H9 (cell line): Measurements from ENCODE around the gene DMBT1. TPM values are rescaled to one million over a fixed set of nuclear protein-coding genes. Genes with fewer than 3 reads are reported as not detected.

ENCODE experiments used
- DNase-seq: peaks from one replicate; pipeline ENCODE4 v3.0.0-alpha.2; 2017
- H2AFZ ChIP-seq: one replicate; pipeline ENCODE4 v1.6.1; 2013; ENCODE audit warnings: mild to moderate bottlenecking, low read length, control low read depth, moderate library complexity
- H2AK5ac ChIP-seq: 2 replicates; pipeline ENCODE4 v1.6.1; 2013; ENCODE audit warnings: low read length, control low read depth, mixed read lengths; ENCODE audit not compliant: insufficient read length
- H2BK120ac ChIP-seq: one replicate; pipeline ENCODE4 v1.6.1; 2013; ENCODE audit warnings: low read depth, mild to moderate bottlenecking, low read length, control low read depth, inconsistent platforms; ENCODE audit not compliant: poor library complexity, severe bottlenecking
- H2BK12ac ChIP-seq: 2 replicates; pipeline ENCODE4 v1.6.1; 2013; ENCODE audit warnings: low read length, control low read depth, mixed read lengths, low read depth; ENCODE audit not compliant: insufficient read length
- H2BK15ac ChIP-seq: 2 replicates; pipeline ENCODE4 v1.6.1; 2013; ENCODE audit warnings: low read depth, low read length, control low read depth
- H2BK20ac ChIP-seq: one replicate; pipeline ENCODE4 v1.6.1; 2013; ENCODE audit warnings: low read depth, mild to moderate bottlenecking, low read length, control low read depth, inconsistent platforms; ENCODE audit not compliant: poor library complexity, severe bottlenecking
- H2BK5ac ChIP-seq: 2 replicates; pipeline ENCODE4 v1.6.1; 2013; ENCODE audit warnings: low read length, control low read depth, mixed read lengths; ENCODE audit not compliant: insufficient read length
- H3K14ac ChIP-seq: 2 replicates; pipeline ENCODE4 v1.6.1; 2013; ENCODE audit warnings: low read length, control low read depth; ENCODE audit not compliant: insufficient read depth
- H3K18ac ChIP-seq: 2 replicates; pipeline ENCODE4 v1.6.1; 2013; ENCODE audit warnings: low read depth, mild to moderate bottlenecking, mixed read lengths, low read length, control low read depth; ENCODE audit not compliant: insufficient read length
- H3K23ac ChIP-seq: 2 replicates; pipeline ENCODE4 v1.6.1; 2013; ENCODE audit warnings: low read length, control low read depth, mixed read lengths, low read depth; ENCODE audit not compliant: insufficient read length
- H3K23me2 ChIP-seq: 2 replicates; pipeline ENCODE4 v1.6.1; 2013; ENCODE audit warnings: low read depth, mild to moderate bottlenecking, mixed read lengths, low read length, control low read depth; ENCODE audit not compliant: insufficient read length, poor library complexity, severe bottlenecking
- H3K27ac ChIP-seq: 2 replicates; pipeline ENCODE4 v1.5.1; 2013; ENCODE audit warnings: low read length, control low read depth, mixed read lengths, low read depth; ENCODE audit not compliant: insufficient read length
- H3K27me3 ChIP-seq: 2 replicates; pipeline ENCODE4 v1.6.1; 2013; ENCODE audit warnings: low read length, control low read depth, inconsistent platforms; ENCODE audit not compliant: insufficient read depth
- H3K4ac ChIP-seq: 2 replicates; pipeline ENCODE4 v1.6.1; 2013; ENCODE audit warnings: low read depth, mild to moderate bottlenecking, control low read depth, inconsistent platforms, low read length, moderate library complexity
- H3K4me1 ChIP-seq: 2 replicates; pipeline ENCODE4 v1.6.1; 2013; ENCODE audit warnings: low read length, control low read depth, inconsistent platforms; ENCODE audit not compliant: insufficient read depth
- H3K4me2 ChIP-seq: 2 replicates; pipeline ENCODE4 v1.6.1; 2013; ENCODE audit warnings: low read length, control low read depth, mixed read lengths; ENCODE audit not compliant: insufficient read length, insufficient read depth
- H3K56ac ChIP-seq: 2 replicates; pipeline ENCODE4 v1.6.1; 2013; ENCODE audit warnings: low read depth, mild to moderate bottlenecking, mixed read lengths, low read length, control low read depth; ENCODE audit not compliant: insufficient read length
- H3K79me1 ChIP-seq: 2 replicates; pipeline ENCODE4 v1.6.1; 2013; ENCODE audit warnings: low read depth, mild to moderate bottlenecking, moderate library complexity, low read length, control low read depth, inconsistent platforms; ENCODE audit not compliant: insufficient read depth, poor library complexity, severe bottlenecking
- H3K79me2 ChIP-seq: 2 replicates; pipeline ENCODE4 v1.6.1; 2013; ENCODE audit warnings: low read length, control low read depth, inconsistent platforms; ENCODE audit not compliant: insufficient read depth
- H3K9ac ChIP-seq: 2 replicates; pipeline ENCODE4 v1.6.1; 2013; ENCODE audit warnings: low read length, control low read depth, mixed read lengths; ENCODE audit not compliant: insufficient read length; ENCODE audit errors: extremely low read depth
- H3K9me3 ChIP-seq: one replicate; pipeline ENCODE4 v1.6.1; 2013; ENCODE audit warnings: low read depth, low read length, inconsistent platforms; ENCODE audit not compliant: control insufficient read depth
- H3T11ph ChIP-seq: one replicate; pipeline ENCODE4 v1.6.1; 2013; ENCODE audit warnings: mild to moderate bottlenecking, low read length, control low read depth, inconsistent platforms
- H4K20me1 ChIP-seq: one replicate; pipeline ENCODE4 v1.6.1; 2013; ENCODE audit not compliant: control insufficient read depth, insufficient read length, insufficient read depth
- H4K5ac ChIP-seq: 2 replicates; pipeline ENCODE4 v1.6.1; 2013; ENCODE audit warnings: low read depth, mild to moderate bottlenecking, mixed read lengths, low read length, control low read depth; ENCODE audit not compliant: insufficient read length
- H4K8ac ChIP-seq: replicated peaks from 2 replicates; pipeline ENCODE4 v1.6.1; 2013; ENCODE audit warnings: low read length, control low read depth, mixed read lengths, low read depth; ENCODE audit not compliant: insufficient read length
- H4K91ac ChIP-seq: 2 replicates; pipeline ENCODE4 v1.6.1; 2013; ENCODE audit warnings: low read depth, mild to moderate bottlenecking, moderate library complexity, mixed read lengths, low read length, control low read depth; ENCODE audit not compliant: insufficient read length
- H3K27ac Mint-ChIP-seq, 3 experiments: 2 replicates in 2 of 3; 3 replicates in 1 of 3; pipeline ENCODE4 v1.8.0; 2020 to 2021; ENCODE audit warnings: mixed read lengths in 3 of 3, mild to moderate bottlenecking in 1 of 3, moderate library complexity in 1 of 3
- H3K27me3 Mint-ChIP-seq: 2 replicates; pipeline ENCODE4 v1.8.0; 2021; ENCODE audit warnings: low read depth, mild to moderate bottlenecking, moderate library complexity, mixed read lengths
- H3K36me3 Mint-ChIP-seq, 3 experiments: 2 replicates in 2 of 3; 3 replicates in 1 of 3; pipeline ENCODE4 v1.8.0; 2020 to 2021; ENCODE audit warnings: low read depth in 3 of 3, mixed read lengths in 3 of 3; ENCODE audit not compliant: insufficient read depth in 1 of 3
- H3K4me1 Mint-ChIP-seq, 2 experiments: 2 replicates each; pipeline ENCODE4 v1.8.0; 2020; ENCODE audit warnings: mixed read lengths in 2 of 2
- H3K4me3 Mint-ChIP-seq, 2 experiments: 2 replicates in 1 of 2; 3 replicates in 1 of 2; pipeline ENCODE4 v1.8.0; 2020 to 2021; ENCODE audit warnings: mild to moderate bottlenecking in 2 of 2, mixed read lengths in 2 of 2, moderate library complexity in 1 of 2
- H3K9me3 Mint-ChIP-seq, 2 experiments: 2 replicates in 1 of 2; 3 replicates in 1 of 2; pipeline ENCODE4 v1.8.0; 2020; ENCODE audit warnings: mild to moderate bottlenecking in 2 of 2, mixed read lengths in 2 of 2, moderate library complexity in 1 of 2
- WGBS: extraction: QIAGEN DNeasy Blood & Tissue Kit; methylation state at CpG from one replicate; pipeline ENCODE4 v1.1.7; 2013; ENCODE audit warnings: missing lambda C conversion rate, low lambda C conversion rate, mixed read lengths; ENCODE audit not compliant: insufficient read length; ENCODE audit errors: extremely low coverage; 5-methylcytosine and 5-hydroxymethylcytosine counted together
- total RNA-seq: library from RNA; stranded (reverse); gene quantifications from 2 replicates; pipeline ENCODE4 v1.2.1, GENCODE V29; 2021
- TF ChIP-seq, protein P1 (sequence below): fragments of 200-600 bp; sonication (generic); conservative IDR thresholded peaks from 3 replicates; pipeline ENCODE4 v1.8.0; 2021; ENCODE audit warnings: antibody characterized with exemption, mild to moderate bottlenecking

DMBT1 gene
- total RNA-seq, 1 experiment from 2014 or later, result 0.04 TPM

DNA sequence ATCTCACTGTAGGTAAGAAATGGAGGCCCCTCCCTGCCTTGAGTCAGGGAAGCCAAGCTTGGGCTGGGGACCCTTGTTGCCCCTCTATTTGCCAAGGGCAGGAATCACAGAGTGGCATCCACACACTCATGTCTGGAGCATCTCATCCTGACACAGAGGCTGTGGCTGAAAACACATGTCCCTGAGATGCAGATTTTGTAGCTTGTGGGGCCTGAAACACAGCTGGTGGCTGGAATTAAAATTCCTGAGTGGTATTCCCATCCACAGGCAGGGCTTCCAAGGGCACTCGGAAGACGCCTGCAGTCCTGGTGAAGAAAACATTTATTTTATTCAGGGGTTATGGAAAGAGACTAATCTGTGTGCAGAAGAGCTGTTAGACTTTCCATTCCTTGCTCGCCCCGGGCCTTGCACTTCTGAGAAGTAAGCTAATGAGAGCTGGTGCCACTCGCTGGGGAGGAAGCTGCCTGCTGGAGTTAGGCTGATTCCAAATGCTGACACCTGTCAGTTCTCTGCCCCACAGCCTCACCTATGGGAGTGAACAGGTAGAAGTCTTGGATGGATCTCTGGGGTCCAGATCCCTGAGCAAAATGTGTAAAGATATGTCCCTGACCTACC is 103.1 kb downstream of the DMBT1 start:
- 0 out of 2 replicates have a peak, but pooled peaks cover 7% of the 10 kb centered on the region for H3K27me3 Mint-ChIP-seq

More for the DNA sequence above, 103.1 kb downstream of the DMBT1 start:
- Histone ChIP-seq H2BK15ac (no peak overlapping the region), H3K9me3 (no peaks in the 10 kb centered on the region), H3K79me1 (no peaks in the 10 kb centered on the region), H3K23me2 (no peaks in the 10 kb centered on the region), H2AFZ (no peak overlapping the region), H3K27ac (no peak overlapping the region), H3K4ac (no peak overlapping the region), H2BK20ac (no peak overlapping the region), H3K27me3 (no peaks in the 10 kb centered on the region), H3K4me1 (peaks cover 3% of the 10 kb centered on the region; the same call in 1 of the 2 replicates), H3K79me2 (no peaks in the 10 kb centered on the region), H2AK5ac (no peak overlapping the region), H3T11ph (no peak overlapping the region), H3K4me2 (no peak overlapping the region), H2BK120ac (no peak overlapping the region), H4K8ac (no peak overlapping the region), H4K5ac (no peak overlapping the region), H2BK5ac (no peak overlapping the region), H2BK12ac (no peak overlapping the region), H4K20me1 (no peaks in the 10 kb centered on the region), H4K91ac (no peak overlapping the region), H3K14ac (no peak overlapping the region), H3K56ac (no peak overlapping the region), H3K9ac (no peak overlapping the region), H3K18ac (no peak overlapping the region), H3K23ac (no peak overlapping the region)
- Mint-ChIP-seq H3K36me3 (no peaks in the 10 kb centered on the region), H3K9me3 (no peaks in the 10 kb centered on the region), H3K4me1 (peaks cover 2 to 8% of the 10 kb centered on the region in 2 experiments; a peak in 3 of 4 replicates), H3K4me3 (no peak overlapping the region), H3K27ac (no peak overlapping the region; a peak in 1 of 7 replicates)
- no CpG with 5 or more reads among the region's 5 CpGs for WGBS
- TF ChIP-seq, protein P1, sequence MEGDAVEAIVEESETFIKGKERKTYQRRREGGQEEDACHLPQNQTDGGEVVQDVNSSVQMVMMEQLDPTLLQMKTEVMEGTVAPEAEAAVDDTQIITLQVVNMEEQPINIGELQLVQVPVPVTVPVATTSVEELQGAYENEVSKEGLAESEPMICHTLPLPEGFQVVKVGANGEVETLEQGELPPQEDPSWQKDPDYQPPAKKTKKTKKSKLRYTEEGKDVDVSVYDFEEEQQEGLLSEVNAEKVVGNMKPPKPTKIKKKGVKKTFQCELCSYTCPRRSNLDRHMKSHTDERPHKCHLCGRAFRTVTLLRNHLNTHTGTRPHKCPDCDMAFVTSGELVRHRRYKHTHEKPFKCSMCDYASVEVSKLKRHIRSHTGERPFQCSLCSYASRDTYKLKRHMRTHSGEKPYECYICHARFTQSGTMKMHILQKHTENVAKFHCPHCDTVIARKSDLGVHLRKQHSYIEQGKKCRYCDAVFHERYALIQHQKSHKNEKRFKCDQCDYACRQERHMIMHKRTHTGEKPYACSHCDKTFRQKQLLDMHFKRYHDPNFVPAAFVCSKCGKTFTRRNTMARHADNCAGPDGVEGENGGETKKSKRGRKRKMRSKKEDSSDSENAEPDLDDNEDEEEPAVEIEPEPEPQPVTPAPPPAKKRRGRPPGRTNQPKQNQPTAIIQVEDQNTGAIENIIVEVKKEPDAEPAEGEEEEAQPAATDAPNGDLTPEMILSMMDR, result no peak
- no peak for DNase-seq
